ENCODE measurements around the gene HCFC1. TPM values are rescaled to one million over a fixed set of nuclear protein-coding genes. Genes with fewer than 3 reads are reported as not detected.
"Not testable (repeated sequence)": the region's sequence is repeated elsewhere in the genome, so short reads cannot be mapped to it uniquely, and the experiment has no call there.

Gene HCFC1
- total RNA-seq, 1 experiment from 2014 or later, result 79.9 TPM

GRCh38 chrX:153983321-153983801 is 11.7 kb upstream of the HCFC1 start:
- H3K36me3 ChIP-seq (ENCODE audit: low read depth), result no peaks in the 10 kb centered on the region
- H3K4me2 ChIP-seq, result no peak overlapping the region
- POLR2A ChIA-PET (ENCODE audit: unreplicated experiment), result no interaction called here
- no peak overlapping the region for H3K4me3 ChIP-seq
- no peak overlapping the region for H2AFZ ChIP-seq
- no peaks in the 10 kb centered on the region for H3K9me3 ChIP-seq (ENCODE audit: insufficient read depth, low read depth)
- no peak overlapping the region for H3K27ac ChIP-seq
- BruUV-seq (replicated peaks), result no TSS peak
- DNase-seq, result no peak
- intact Hi-C loops (cut with micrococcal nuclease; ENCODE audit: unreplicated experiment), result no loop called here
- CTCF ChIA-PET, result no interaction called here
- no peaks in the 10 kb centered on the region for H3K4me1 ChIP-seq (replicated peaks; ENCODE audit: insufficient read depth)
- TF ChIP-seq EZH2 (IDR thresholded peaks at IDR 0.05; ENCODE audit: low read depth) (no peak), CTCF (conservative IDR thresholded peaks at IDR 0.05) (no peak)
- no peaks in the 10 kb centered on the region for H3K79me2 ChIP-seq (ENCODE audit: low read depth)
- H3K9me2 ChIP-seq (ENCODE audit: insufficient read depth), result no peaks in the 10 kb centered on the region
- H3K27me3 ChIP-seq (ENCODE audit: insufficient read depth, low read depth), result no peaks in the 10 kb centered on the region
- no peaks in the 10 kb centered on the region for H4K20me1 ChIP-seq (ENCODE audit: insufficient read depth)
- H3F3A ChIP-seq (ENCODE audit: insufficient read depth, low read depth), result no peaks in the 10 kb centered on the region

GRCh38 chrX:153981771-153982533 is 10.3 kb upstream of the HCFC1 start:
- DNase-seq, result no peak
- H3K4me3 ChIP-seq, result no peak overlapping the region
- H4K20me1 ChIP-seq (ENCODE audit: insufficient read depth), result no peaks in the 10 kb centered on the region
- H3K9me2 ChIP-seq (ENCODE audit: insufficient read depth), result no peaks in the 10 kb centered on the region
- intact Hi-C loops (cut with micrococcal nuclease; ENCODE audit: unreplicated experiment), result no loop called here
- no peaks in the 10 kb centered on the region for H3K27me3 ChIP-seq (ENCODE audit: insufficient read depth, low read depth)
- no peaks in the 10 kb centered on the region for H3K36me3 ChIP-seq (ENCODE audit: low read depth)
- H3K27ac ChIP-seq, result no peak overlapping the region
- no peaks in the 10 kb centered on the region for H3K4me1 ChIP-seq (replicated peaks; ENCODE audit: insufficient read depth)
- H3K79me2 ChIP-seq (ENCODE audit: low read depth), result no peaks in the 10 kb centered on the region
- no peaks in the 10 kb centered on the region for H3K9me3 ChIP-seq (ENCODE audit: insufficient read depth, low read depth)
- ChIA-PET CTCF (no interaction called here), POLR2A (ENCODE audit: unreplicated experiment) (no interaction called here)
- H3F3A ChIP-seq (ENCODE audit: insufficient read depth, low read depth), result no peaks in the 10 kb centered on the region
- no TSS peak for BruUV-seq (replicated peaks)
- TF ChIP-seq CTCF (conservative IDR thresholded peaks at IDR 0.05) (no peak), EZH2 (IDR thresholded peaks at IDR 0.05; ENCODE audit: low read depth) (no peak)
- no peak overlapping the region for H2AFZ ChIP-seq
- no peak overlapping the region for H3K4me2 ChIP-seq

- no peaks in the 10 kb centered on the region for H3K36me3 ChIP-seq (ENCODE audit: low read depth)
- H3K9me3 ChIP-seq (ENCODE audit: insufficient read depth, low read depth), result no peaks in the 10 kb centered on the region
- no peaks in the 10 kb centered on the region for H4K20me1 ChIP-seq (ENCODE audit: insufficient read depth)
- H3K9me2 ChIP-seq (ENCODE audit: insufficient read depth), result no peaks in the 10 kb centered on the region
- no peak overlapping the region for H3K4me3 ChIP-seq
- no peak for DNase-seq
- no peak for TF ChIP-seq EZH2 (IDR thresholded peaks at IDR 0.05; ENCODE audit: low read depth)
- no peak for TF ChIP-seq CTCF (conservative IDR thresholded peaks at IDR 0.05)
- H3K79me2 ChIP-seq (ENCODE audit: low read depth), result no peaks in the 10 kb centered on the region
- no peaks in the 10 kb centered on the region for H3K4me1 ChIP-seq (replicated peaks; ENCODE audit: insufficient read depth)
- intact Hi-C loops (cut with micrococcal nuclease; ENCODE audit: unreplicated experiment), result no loop called here
- ChIA-PET CTCF (no interaction called here), POLR2A (ENCODE audit: unreplicated experiment) (no interaction called here)
- no peaks in the 10 kb centered on the region for H3F3A ChIP-seq (ENCODE audit: insufficient read depth, low read depth)
- BruUV-seq (replicated peaks), result no TSS peak
- H3K27me3 ChIP-seq (ENCODE audit: insufficient read depth, low read depth), result no peaks in the 10 kb centered on the region
- H3K4me2 ChIP-seq, result no peak overlapping the region
- no peak overlapping the region for H2AFZ ChIP-seq
- H3K27ac ChIP-seq, result no peak overlapping the region
These were observed 9.6 kb upstream of the HCFC1 start for GRCh38 chrX:153981231-153981630.

GRCh38 chrX:153980394-153980793 is 8.8 kb upstream of the HCFC1 start:
- BruUV-seq (replicated peaks); CTCF ChIA-PET; H3K9me2 ChIP-seq (ENCODE audit: insufficient read depth); H4K20me1 ChIP-seq (ENCODE audit: insufficient read depth); H3K4me3 ChIP-seq; H3K27me3 ChIP-seq (ENCODE audit: insufficient read depth, low read depth); H3K79me2 ChIP-seq (ENCODE audit: low read depth); H2AFZ ChIP-seq; H3K4me1 ChIP-seq (replicated peaks; ENCODE audit: insufficient read depth); H3K27ac ChIP-seq; H3K9me3 ChIP-seq (ENCODE audit: insufficient read depth, low read depth); H3K36me3 ChIP-seq (ENCODE audit: low read depth); intact Hi-C loops (cut with micrococcal nuclease; ENCODE audit: unreplicated experiment); H3F3A ChIP-seq (ENCODE audit: insufficient read depth, low read depth); DNase-seq; H3K4me2 ChIP-seq; POLR2A ChIA-PET (ENCODE audit: unreplicated experiment): not testable (repeated sequence)
